DMS153 treated with DMSO at 0.1 percent for 48 hours (cell line): ENCODE results near the gene PITPNM3.

Experiments
- DNase-seq: peaks from one replicate; lab custom pipeline; 2025; ENCODE audit not compliant: unreplicated experiment; lab: John Stamatoyannopoulos, UW

The PITPNM3 gene

DNA sequence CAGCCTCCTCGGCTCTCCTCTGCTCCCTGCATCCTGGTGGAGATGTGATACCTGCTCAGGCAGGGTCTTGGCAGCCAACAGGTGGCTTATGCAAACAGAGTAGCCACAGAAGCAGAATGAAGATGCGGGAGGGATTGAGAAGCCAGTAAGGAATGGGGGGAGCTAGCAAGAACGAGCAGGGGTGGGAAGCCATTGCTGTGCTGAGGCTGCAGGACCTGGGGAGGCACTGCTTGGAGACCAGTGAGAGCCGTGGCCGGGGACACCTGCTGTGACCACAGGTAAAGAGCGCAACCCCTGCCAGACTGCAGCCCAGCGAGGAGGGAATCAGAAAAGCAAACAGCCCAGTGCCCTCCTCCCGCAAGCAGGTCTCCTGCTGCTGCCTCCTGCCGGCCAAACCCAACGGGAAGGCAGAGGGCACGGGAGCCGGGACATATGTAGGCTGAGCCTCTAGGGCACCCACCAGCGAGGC, 136.1 kb downstream of the PITPNM3 start:
- DNase-seq, result no peak

- no peak for DNase-seq
Observed at GRCh38 chr17:6415616-6416015, 140.7 kb downstream of the PITPNM3 start.

DNA sequence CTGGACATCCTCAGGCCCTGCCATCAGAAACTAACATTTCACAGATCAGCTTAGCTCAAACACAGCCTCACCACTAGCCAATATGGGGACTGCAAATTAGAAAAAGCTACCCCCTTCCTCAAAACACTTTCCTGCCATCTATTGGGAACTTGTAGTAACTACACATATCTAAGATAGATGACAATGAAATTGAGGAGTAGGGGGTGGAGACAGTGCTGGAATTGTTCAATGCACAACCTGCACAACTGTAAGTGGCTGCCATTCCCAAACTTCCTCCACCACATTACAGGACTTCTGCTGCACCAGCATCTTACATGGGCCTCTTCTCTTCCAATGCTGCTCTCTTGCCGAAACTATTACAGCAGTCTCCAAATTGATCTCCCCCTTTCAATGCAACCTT, 143.3 kb downstream of the PITPNM3 start:
- peak; percentile 24 for DNase-seq

DNA sequence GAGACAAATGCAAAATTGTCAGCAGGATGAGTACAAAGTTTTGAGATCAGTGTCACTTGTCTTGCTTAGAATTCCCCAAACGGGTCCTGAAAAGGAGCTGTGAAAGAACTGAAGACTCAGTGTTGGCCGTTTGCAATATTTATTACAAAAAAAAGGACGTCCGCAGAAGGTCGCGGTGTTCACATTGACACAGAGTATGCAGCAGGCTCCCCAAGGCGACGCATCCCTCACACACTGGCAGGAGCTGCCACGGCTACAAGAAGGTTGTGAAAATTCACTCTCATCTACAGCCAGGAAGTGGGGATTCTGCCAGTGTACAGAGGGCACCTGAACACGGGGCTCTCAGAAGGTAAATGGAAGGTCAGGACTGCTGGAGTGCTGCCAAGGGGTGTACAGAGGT, 147.6 kb downstream of the PITPNM3 start:
- DNase-seq, result no peak

DNA sequence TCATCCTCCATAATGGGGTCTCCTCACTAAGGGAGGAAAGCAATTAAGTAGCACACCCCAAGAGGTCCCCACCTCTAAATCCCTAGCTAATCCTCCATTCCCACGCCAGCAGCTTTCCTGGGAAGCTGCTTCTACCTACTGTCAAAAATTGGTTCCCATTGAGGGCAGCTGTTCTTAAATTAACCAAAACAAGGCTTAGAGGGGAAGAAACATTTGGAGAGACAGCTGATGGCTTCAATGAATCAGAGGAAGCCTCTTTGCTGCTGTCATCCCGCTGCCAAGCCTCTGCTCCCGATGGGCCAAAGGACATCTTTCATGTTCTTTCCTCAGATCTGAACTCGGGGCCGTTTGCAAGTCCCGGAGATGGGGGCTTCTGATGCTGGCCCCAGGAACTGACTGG, 148.1 kb downstream of the PITPNM3 start:
- no peak for DNase-seq

GRCh38 chr17:6402258-6402657, 154.1 kb downstream of the PITPNM3 start:
- DNase-seq, result no peak
